HG02588 (cell line): ENCODE results near the gene SPATA6L.

Experiments
- ATAC-seq: cut with Tn5 transposase; IDR thresholded peaks from one replicate; pipeline ENCODE4 v1.9.1; 2021; ENCODE audit warnings: mild to moderate bottlenecking, moderate library complexity; ENCODE audit not compliant: unreplicated experiment

The SPATA6L gene, protein sequence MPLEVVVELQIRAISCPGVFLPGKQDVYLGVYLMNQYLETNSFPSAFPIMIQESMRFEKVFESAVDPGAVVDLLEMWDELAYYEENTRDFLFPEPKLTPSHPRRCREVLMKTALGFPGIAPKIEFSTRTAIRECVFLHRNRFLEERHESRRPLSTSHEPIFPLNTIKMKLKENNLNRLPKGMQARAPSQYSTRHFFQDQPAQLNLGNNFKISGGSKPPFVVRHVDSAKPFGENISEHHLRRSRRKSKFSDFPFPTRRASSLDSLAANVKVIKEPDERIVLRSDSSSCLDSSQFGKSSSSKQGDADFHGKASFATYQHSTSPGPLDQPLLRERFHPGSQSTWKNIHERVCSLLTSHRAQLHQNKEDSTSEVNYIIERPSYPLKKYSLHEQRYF

DNA sequence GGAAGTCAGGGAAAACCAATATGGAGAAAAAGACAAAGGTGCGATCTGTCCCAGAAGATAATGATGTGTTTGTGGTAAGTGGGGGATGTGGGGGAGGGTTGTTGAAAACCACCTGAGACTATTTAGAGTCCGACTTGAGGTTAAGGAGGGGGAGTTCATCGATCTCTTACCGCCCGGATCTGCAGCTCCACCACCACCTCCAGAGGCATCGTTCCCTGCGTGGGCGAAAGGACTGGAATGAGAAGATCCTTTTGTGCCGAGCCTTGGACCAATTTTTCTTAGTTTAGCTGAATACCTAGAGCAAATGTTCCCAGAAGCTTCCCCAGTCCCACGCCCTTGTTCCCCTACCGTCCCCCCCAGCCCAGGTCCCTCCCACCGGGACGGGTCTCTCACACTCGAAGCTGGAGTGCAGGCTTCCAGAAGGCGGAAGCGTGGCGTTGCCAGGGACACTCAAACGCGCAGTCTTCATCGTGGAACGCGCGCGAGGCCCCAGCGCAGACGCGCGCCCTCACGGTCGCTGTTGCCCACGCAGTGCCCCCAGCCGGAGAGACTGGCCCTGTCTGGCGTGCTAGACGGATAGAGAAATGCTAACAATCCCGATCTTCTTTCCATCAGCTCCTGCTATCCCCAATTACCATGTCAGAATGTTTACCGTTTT lies at the start of gene SPATA6L:
SPATA6L (minus strand) TSS at position 439 of the 658 bp plus-strand sequence; CDS start at position 209, 230 bp downstream.
- ATAC-seq = no peak

DNA sequence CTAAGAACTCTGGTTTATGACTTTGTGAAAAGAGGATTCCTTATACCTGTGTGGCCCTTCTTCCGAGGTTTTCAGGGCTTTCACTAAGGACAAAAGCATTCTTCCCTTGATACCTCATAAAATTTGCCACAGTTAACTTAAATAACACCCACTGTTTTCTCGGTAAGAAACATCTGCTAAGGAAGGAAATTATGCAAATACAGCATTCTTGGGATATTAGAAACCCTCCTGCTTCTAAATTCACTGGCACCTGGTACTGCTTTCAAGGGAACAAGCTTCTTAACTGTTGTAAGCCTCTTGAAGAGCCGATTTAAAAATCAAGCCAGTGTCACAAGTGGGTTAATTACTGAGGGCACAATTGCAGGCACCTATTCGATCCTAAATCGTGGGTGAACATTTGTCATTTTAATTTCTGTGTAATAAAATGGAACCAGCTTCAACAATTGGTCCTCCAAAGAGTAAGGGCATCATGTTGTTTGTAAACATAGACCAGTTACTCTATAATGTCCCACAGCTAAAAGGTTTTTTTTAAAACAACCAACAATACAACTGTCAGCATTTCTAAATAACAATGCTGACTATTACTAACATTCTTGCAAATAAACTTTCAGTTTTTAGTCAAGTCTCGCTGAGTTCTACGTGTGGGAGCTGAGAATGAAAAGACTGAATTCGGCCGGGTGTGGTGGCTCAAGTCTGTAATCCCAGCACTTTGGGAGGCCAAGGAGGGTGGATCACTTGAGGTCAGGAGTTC lies 48.2 kb upstream of the SPATA6L start:
- no peak for ATAC-seq

DNA sequence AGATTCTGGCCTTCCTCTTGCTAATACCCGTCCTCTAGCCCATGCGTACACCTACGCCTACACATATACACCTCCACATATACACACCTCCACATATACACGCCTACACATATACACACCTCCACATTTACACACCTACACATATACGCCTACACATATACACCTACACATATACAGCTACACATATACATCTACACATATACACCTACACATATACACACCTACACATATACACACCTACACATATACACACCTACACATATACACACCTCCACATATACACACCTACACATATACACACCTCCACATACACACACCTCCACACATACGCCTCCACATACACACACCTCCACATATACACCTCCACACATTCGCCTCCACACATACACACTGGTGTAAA lies 47.6 kb upstream of the SPATA6L start:
- no peak for ATAC-seq

DNA sequence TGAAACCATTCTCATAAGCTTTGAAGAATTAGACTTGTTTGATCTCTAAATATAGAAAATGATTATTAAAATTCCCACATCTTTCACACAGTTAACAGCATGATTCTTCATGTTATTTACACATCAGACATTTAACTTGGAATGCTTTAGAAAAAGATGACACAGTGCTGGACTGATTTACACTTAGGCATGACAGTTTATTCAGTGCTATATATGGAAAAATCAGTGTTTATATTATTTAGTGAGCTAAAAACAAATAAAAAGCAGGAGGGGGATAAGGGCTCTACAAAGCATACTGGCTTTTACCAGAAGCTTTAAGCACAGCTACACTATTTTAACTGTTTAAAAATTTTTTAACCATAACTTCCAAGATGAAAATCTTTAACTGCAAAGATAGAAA lies 43.1 kb upstream of the SPATA6L start:
- ATAC-seq = no peak

DNA sequence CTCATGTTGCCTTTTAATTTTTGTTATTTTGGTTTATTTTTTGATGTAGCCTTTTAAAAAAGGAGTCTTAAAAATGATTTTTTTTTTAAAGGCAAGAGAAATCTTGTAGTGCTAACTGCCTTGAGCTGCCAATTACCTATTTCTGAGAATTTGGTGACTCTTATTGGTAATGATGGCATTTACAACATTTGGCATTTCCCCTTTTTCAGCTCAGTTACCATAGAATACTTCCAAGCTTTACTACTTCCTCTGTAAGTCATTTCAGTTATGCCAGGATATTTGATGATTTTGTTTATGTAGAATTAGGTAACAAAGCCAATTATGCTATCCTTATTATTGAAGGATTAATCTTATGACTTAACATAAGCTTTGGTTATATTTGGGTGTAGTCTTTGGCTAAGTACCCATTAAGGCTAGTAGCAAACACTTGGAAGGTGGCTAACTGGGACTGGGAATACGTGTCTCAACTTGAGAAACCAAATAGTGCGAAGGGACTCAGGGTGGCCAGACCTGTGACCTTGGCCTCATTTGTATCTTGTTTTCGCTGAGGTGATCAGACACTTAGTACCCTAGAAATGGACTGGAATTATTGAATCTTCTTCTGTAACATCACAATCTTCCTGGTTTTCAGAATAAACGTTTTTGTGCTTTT lies 40.8 kb upstream of the SPATA6L start:
- no peak for ATAC-seq

DNA sequence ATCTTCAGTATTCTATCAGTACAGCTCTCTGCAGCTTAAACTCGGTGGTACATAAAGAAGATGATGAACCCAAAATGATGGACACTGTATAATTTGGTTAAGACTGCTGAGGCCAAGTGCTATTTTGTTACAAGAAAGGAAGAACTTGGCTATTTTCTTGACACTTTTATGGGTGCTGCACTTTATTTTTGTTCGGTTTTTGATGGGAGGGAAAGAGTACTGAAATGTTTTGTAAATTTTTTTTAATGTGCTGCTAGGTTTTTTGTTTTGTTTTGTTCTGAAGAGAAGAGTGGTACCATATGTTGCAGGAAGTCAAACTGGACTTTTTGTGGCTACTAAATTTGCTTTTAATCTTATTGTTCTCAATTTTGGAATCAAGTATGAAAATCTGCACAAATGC lies 39.7 kb upstream of the SPATA6L start:
- no peak for ATAC-seq

DNA sequence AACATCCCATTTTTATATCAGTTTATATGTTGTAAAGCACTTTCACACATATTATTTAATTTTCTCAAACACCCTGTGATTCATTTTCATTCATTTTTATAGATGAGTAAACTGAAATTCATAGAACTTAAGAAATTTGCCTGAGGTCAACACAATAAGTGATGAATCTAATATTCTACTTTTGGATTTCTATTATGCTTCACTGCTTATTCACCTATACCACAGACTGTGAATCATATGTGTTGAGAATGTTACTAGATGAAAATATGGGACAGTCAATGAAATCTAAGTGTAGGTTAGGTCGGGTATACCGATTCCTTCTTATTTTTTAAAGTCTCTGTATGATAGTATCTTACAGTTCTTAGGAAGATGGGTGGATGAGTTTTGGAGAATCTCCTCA lies 37.8 kb upstream of the SPATA6L start:
- ATAC-seq = no peak

DNA sequence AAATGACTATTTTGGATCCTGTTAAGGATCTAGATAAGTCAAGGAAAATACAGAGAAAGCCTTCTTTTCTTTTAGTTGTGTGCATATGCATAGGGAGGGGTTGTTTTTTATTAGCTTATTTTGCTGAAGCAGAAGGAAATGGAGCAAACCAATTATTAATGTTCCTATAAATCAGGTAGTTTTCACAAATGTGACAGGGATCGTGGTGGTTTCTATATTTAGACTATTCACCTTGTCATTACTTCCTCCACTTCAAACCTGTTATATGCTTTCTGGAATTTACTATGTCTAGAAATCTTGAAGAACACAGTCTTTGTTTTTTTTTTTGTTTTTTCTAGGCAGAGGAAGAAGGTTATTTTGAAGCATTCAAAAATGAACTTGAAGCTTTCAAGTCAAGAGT lies 35.2 kb upstream of the SPATA6L start:
- ATAC-seq = no peak

DNA sequence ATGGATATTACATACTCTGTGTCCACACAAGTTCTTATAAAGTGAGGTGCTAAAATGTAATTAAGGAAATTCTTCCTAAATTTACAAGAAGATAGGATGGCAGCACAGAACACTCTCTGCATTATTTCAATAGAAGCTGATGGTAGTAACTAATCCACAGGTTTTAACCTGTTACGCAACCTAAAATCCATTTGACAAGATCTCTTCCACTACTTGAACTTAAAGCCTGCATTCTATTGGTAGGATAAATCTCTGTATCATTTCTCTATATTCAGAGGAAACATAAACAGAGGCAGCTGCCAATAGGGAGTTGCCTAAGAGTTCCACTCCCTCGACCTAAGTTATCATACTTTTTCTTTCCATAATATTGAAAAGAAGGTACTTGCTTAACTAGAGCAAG lies 34.7 kb upstream of the SPATA6L start:
- ATAC-seq = no peak

DNA sequence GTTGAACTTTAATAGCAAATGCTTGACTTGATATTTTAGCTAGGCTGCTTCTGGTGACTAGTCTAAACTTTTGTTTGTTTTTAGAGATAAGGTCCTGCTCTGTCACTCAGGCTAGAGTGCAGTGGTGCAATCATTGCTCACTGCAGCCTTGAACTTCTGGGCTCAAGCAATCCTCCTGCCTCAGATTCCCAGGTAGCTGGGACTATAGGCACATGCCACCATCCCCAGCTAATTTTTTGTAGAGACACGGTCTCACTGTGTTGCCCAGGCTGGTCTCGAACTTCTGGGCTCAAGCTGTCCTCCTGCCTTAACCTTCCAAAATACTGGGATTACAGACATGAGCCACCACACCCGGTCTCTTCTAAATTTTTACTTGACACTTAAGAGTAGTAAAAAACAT lies 33.8 kb upstream of the SPATA6L start:
- ATAC-seq = no peak

DNA sequence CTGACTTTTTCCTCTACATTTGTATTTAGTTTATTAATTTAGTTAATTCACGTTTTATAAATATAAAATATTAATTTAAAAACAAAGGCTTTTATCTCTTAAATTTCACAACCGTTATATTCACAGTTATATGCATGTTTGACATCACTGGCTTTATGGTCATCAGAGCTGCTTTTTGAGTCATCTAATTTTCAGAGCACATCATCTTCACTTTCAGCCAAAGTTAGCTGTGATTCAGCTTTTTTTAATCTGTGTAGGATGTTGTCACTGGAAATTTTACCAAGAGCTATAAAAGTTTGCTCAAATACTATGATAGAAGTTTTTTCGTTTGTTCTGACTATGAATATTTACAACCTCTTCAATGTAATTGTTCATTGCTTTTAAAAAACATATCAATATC lies 25.5 kb upstream of the SPATA6L start:
- no peak for ATAC-seq

DNA sequence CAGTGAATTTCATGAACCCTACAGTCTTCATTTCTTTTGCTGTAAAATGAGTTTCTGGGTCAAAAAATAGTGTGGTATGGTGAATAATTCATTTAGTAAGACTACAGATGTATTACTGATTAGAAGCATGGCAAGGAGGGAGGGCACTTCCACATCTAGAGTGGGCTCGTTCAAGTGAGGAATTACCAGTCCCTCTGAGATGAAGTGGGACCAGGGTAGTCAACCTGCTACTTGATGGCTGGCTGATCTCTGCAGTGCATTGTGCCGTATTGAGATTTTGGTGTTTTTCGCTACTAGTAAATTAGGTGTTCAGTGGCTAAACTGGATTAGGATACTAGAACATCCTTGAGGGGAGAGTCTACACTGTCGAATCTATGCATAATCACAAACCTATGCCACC lies 23.9 kb upstream of the SPATA6L start:
- ATAC-seq = peak; percentile 52

DNA sequence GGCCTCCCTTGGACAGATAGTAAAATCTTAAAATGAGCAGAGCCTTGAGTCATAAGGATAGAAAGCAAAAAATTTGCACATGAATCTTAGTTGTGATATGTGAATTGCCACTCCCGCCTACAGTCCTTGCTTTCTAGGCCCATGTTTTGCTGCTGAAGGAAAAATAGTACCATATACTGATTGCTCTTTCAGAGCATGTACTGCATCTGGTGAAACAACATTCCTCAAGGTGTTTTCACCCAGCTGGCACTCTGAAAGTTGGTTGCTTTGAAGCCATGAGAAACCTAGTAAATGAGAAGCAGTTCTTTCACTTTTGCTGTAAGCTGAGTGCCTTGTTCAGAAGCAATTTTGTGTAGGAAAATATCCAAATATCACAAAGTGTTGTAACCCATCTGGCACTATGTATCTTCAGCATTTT lies 23.4 kb upstream of the SPATA6L start:
- peak; percentile 79 for ATAC-seq

DNA sequence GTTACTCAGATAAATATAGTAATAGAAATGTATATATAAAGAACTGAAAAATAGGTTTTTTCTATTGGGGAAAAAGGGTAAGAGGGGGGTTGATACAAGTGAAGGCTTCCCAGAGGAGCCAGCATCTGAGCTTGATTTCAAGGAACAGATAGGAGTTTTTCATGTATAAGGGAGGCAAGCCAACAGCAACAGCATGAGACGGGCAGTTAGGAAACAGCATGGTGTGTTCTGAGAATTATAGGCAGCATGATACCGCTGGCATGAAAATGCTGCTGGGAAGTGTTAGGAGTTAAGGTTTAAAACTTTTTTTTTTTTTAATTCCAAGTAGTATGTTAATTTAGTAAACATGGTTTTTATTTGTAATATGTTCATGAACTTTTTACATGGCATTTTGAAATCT lies 22.7 kb upstream of the SPATA6L start:
- no peak for ATAC-seq

DNA sequence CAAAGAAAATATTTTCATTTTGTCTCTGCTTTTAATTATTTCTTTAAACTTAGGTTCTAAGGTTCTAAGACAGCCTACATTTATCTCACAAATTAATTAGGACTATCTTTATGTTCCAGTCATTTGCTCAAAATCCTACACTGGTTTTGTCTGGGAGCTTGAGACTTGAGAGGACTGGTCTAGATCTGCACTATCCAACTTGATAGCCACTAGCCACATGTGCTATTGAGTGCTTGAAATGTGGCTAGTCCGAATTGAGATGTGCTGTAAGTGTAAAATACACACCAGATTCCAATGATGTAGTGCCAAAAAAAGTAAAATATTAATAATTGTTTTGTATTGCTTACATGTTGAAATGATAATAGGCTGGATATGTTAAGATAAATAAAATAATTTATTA lies 20.3 kb upstream of the SPATA6L start:
- ATAC-seq = no peak

DNA sequence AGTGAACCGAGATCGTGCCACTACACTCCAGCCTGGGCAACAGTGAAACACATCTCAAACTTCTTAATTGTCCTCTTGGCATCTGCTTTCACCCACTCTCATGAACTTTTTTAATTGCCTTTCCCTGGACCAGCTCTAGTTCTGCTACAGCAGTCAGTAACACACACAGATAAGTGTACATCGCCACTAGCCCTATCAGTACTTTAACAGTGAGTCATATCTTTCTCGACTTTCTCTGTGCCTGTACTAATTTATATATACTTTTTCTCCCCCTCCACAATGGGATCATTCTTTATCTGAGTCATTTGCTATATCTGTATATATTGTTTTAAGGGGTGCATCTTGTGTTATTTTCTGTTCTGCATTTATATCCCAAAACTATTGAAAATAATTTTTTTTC lies 19.8 kb upstream of the SPATA6L start:
- no peak for ATAC-seq

DNA sequence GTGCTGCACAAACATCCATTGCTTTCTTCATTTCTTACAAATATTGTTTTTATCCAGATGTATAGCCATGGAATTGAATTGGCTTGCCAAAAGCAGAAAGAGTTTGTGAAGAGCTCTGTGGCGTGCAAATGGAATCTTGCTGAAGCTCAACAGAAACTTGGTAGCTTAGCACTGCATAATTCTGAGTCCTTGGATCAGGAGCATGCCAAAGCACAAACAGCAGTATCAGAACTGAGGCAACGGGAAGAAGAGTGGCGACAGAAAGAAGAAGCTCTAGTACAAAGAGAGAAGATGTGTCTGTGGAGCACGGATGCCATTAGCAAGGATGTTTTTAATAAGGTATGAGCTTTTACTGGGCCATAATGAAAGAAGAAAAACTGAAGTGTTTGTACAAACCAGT lies 18.5 kb upstream of the SPATA6L start:
- ATAC-seq = no peak

DNA sequence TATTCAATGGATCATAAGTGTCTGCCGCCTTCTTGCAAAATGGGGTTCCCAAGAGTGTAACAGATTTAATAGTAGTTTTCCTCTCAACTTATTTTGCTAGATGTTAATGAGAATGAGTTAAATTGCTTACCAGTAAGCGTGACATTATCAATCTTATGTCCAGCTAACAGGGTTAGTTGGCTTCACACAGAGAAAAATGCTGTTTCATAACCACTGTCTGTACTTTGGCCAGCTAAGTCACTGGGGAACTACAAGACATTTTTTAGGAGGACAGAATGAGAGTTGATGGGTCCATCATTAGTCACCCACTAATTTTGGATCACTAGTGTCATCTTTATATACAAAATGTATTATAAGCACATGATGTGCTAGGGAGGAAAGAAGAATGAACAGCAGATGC lies 14.5 kb upstream of the SPATA6L start:
- ATAC-seq = no peak

DNA sequence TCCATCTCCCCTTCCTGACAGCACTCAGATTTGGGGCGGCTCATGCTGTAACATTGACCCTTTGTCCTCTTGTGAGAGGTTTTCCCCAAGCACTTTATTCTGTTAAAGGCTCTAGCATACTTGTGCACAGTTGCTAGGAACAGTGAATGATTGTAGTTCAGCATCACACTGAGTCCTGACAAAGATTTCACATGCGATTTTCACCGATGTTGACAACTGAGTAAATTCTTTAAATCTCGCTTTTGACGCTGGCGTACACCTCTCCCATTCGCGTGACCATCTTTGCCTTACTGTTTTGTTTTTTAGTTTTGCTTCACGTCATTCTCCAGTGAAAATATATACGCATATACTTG lies 13.9 kb upstream of the SPATA6L start:
- ATAC-seq = no peak

DNA sequence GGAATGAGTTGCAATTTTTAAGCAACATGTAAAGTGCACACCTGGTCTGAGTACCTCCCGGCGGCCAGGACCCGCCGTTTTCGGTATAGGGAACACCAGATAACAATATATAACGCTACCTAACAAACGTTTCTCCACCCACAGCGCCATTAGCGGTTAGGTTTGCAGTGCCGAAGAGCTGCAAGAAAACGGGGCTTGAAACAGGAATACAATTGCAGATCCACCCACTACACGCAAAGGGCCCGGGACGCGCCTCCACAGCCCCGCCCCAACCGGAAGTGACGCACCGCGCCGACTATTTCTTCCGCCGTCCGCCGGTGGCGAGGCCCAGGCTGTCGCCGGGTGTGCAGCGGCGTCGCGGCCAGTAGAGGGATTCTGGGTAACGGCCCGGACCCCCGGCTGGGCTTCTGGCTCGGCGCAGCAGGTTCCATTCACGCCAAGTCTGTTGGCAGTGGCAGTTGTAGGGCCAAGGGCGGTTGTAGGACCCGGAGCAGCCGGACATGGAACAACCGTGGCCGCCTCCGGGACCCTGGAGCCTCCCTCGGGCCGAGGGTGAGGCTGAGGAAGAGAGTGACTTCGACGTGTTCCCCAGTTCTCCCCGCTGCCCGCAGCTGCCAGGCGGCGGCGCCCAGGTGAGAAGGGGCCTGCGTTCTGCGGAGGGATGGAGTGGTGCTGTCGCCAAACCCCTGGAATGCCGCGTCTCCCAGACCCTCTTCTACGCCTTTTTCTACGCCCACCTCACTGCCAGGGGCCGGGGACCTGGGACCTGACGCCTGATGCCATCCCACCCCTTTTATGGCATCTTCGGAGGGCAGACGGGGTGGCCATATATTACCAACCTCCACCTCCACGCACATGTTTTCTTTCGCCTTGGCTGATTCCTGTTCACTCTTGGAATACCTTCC lies 13.2 kb upstream of the SPATA6L start, which contains the start of gene CDC37L1:
CDC37L1 (plus strand) TSS at position 302 of the 905 bp plus-strand sequence; CDS start at position 501, 199 bp downstream.
- ATAC-seq = peak; percentile 95
